Left forelimb (tissue), 1 donor: ENCODE results near the gene LMBRD2.
"Not testable (repeated sequence)": the region's sequence is repeated elsewhere in the genome, so short reads cannot be mapped to it uniquely, and the experiment has no call there.

Experiments used
- DNase-seq: peaks from one replicate; pipeline ENCODE4 v3.0.0-alpha.2; 2018; ENCODE audit warnings: low spot score

The LMBRD2 gene

DNA sequence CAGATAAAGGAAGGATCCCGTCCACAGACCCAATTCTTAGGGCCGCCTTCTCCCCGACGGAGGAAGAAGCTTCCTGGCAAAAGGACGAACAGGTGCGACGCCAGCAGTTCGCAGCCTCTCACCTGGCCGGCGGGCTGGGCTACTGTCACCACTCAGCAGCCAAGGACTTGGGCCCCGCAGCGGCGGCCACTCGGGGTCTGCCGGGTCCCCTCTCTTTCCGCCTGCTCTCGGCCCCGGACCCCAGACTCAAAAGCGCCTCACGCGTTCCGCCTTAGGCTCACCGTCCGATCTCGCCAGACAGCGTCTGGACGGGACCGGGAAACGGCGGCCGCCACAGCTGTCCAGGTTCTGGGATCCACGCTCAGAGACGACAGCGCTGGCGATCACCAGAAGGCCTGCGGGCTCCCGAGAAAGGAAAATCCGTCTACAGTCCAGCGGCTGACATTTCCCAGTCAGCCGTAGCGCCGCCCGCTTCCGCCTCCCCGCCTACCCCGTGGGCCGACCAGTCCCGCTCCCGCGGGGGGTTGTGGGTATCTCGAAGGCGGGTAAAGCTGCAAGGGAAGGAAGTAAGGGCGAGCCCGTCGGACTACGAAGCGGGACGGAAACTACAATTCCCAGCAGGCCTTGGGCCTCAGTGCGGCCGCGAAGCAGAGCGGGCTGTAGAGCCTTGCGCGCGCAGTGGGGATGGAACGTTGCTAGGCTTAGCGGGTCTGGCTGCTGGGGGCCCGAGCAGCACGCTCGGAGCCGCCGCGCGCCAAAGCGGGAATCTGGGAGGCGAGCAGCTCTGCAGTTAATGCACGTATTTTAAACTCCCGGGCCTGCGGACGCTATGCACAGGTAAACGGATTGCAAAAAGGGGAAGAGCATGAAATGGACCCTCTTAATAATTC is at the start of gene LMBRD2, which contains the start of gene SKP2:
Gene LMBRD2, minus strand, starts transcription at position 454 of the 890 bp plus-strand sequence. CDS start 8,538 bp downstream, outside the sequence.
Gene SKP2, plus strand, starts transcription at position 678 of the 890 bp plus-strand sequence. Its CDS starts 152 bp downstream, at position 830.
- peak; percentile 97 for DNase-seq

DNA sequence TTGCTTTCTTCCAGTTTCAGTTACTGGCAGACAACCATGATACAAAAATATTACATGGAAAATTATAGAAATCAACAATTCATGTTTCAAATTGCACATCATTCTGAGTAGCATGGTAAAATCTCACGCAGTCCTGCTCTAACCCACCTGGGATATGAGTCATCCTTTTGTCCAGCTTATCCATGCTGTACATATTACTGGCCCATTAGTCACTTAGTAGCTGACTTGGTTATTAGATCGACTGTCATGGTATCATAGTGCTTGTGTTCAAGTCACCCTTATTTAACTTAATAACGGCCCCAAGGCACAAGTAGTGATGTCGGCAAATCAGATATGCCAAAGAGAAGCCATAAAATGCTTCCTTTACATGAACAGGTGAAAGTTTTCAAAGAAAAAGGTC is 48.8 kb upstream of the LMBRD2 start:
- DNase-seq = no peak

DNA sequence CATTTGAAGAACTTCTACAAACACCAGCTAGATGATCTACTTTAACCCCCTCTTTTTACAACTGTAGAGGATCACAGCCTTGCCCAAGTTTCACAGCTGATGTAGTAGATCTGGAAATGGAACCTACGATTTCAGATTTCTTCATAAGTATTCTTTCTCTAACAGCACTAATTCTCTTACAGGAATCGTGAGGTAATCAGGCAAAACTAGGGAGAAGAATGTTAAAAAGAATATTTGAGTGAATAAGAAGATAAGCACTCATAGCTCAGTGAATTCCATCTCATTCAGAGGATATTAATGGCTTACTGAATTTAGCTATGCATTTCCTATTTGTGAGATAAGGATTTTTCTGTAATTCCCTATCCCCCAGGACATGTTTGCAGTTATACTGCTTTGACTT is 47.9 kb upstream of the LMBRD2 start:
- no peak for DNase-seq

DNA sequence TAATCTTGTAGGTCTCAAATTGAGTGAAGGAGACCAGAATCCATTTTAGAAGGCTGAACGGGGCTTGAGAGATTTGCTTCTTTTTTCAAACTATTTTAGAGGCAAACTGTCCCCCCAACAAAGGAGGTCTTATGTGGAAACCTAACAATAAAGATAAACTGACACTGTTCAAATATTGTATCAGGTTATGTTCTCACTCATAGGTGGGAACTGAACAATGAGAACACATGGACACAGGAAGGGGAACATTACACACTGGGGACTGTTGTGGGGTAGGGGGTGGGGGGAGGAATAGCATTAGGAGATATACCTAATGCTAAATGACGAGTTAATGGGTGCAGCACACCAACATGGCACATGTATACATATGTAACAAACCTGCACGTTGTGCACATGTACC is 47.1 kb upstream of the LMBRD2 start:
- not testable (repeated sequence) for DNase-seq

DNA sequence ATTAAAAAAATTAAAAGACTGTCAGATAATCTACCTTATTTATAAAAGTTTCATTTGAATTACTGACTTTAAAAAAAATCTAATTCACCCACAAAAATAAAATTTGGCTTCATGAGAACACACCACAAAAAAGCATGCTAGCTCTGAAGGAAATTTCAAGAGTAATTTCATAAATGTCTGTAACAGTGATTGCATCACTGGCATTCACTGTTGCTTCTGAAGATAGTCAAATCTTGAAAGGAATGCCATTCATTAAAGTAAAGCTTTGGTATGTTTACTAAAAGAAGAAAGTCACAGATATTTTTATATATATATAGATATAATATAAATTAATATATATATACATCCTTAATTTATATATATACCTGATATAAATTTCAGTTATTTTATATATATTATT is 46.6 kb upstream of the LMBRD2 start:
- DNase-seq = no peak

DNA sequence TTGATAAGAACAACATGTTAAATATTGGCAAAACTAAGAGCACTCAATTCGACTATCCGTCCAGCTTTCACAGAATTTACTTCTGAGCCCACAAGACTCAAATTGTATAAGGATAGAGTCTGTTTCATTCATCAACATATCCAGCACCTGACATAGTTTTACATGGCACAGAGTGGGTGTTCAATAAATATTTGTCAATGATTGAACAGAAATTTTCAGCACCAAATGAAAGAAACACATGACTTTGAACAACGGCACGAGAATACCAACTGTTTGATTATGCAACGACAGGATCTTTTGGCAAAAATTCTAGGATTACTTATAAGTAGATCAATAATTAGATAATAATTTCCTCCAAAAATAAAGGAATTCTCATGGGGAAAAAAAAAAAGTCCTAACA is 42.1 kb upstream of the LMBRD2 start:
- no peak for DNase-seq

DNA sequence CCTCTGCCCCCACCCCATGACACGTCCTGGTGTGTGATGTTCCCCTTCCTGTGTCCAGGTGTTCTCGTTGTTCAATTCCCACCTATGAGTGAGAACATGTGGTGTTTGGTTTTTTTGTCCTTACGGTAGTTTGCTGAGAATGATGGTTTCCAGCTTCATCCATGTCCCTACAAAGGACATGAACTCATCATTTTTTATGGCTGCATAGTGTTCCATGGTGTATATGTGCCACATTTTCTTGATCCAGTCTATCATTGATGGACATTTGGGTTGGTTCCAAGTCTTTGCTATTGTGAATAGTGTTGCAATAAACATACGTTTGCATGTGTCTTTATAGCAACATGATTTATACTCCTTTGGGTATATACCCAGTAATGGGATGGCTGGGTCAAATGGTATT is 32.7 kb upstream of the LMBRD2 start:
- not testable (repeated sequence) for DNase-seq

DNA sequence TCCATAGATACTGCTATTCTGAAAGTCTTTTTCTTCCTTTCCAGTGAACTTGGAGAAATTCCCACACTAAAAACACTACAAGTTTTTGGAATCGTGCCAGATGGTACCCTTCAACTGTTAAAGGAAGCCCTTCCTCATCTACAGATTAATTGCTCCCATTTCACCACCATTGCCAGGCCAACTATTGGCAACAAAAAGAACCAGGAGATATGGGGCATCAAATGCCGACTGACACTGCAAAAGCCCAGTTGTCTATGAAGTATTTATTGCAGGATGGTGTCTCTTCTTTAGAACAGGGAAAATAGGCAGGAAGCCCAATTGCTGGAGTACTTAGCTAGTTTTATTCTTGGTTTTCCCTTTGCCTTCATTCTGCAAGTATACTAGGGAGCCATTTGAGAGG is 30.1 kb upstream of the LMBRD2 start:
- DNase-seq = no peak

DNA sequence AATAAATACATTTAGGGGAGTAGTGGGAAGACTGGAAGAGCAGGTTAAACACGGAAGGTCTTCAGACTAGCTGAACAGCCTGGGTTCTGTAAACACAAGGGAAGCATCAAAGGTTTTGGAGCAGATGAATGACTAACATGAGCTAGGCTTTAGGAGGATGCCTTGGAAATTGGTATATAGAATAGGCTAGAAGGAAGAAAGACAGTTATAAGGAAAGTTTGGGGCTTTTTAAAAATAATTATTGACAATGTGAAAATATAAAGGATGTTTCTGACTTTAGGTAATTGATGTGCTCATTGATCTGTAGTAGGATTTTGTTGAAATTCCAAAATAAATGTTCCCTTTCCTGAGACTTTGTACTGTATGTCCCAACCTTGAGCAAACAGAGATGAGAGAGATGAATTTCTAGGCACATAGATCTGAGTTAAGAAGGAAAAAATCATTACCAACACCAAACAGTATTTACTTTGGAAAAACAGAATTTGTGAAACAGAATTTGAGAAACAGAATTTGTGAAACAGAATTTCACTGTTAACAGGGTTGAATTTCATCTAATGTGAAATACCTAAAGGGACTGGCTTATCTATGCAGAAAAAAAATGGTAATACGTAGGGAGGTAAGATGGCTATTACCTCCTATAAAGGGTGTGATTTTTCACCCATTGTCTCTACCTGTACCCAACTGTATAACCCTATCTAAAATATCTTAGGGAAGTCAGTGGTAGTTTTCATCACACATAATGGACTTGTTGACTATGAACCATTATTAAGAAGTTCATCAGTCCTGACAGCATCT is 29.1 kb upstream of the LMBRD2 start:
- DNase-seq = no peak

DNA sequence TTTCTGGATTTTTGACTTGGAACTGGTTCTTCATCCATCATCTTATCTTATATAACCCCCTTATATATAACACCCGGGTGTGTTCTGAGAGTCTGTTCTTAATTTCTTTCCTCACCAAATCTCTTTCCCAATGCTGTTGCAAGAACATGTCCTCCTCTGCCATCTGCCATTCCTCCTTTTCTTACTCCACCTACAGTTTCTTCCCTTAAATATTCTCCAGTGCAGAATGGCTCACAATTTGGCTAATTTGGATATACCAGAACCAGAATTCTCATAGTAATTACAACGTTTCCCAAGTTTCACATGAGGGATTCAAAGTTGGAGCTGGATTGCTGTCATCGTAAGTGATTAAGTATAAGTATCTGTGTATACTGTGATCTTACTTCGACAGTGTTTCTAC is 28.3 kb upstream of the LMBRD2 start:
- no peak for DNase-seq

DNA sequence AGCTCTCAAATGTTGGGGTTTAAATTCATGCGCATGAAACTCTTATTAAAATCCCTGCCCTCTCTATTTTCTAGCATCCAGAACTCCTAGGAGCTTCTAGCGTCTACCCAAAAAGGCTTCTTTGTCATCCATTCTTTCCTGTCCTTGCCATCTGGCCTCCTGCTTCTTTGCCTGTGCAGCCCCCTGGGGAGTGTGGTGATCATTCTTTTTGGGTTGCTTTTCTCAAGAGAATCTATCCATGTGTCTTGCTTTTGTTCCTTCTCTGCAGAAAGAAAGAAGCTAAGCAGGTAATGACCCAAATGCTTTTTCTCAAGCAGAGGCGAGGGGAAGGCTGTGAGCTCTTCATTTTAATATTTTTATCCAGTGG is 26.8 kb upstream of the LMBRD2 start:
- DNase-seq = no peak

DNA sequence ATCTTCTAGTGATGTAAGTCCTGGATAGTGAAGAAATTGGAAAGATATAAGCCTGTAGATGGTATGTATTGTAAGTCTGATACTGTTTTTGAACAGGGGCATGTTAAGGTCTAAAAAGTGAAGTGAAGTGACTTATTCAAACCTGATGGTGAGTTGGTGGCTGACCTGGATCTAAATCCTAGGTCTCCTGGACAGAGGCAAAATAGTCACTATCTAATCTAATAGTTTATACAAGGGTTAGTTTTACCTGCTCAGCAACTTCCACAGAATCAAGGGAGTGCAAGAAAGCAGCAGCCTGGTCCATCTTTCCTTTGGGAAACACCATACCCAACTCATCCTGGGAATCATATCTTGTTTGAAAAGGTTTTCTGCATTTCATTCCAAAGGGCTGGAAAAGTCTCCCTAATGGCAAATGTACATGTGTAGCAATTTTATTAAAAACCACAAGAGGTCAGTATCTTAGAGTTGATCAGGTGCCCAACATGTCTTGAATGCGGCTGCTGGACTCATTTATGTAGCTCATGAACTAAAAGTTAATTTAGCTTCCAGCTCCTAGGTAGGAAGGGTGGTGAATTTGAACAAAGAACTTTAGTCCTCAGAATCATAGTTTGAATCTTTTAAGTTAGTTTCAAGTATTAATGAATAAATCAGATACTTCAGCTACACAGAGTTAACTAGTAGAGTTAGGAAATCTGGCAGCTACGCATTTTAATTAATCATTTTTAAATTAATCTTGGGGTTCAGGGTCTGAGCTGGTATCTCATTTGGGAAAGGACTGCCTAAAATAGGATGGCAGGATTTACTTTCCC is 26.2 kb upstream of the LMBRD2 start:
- DNase-seq = no peak

DNA sequence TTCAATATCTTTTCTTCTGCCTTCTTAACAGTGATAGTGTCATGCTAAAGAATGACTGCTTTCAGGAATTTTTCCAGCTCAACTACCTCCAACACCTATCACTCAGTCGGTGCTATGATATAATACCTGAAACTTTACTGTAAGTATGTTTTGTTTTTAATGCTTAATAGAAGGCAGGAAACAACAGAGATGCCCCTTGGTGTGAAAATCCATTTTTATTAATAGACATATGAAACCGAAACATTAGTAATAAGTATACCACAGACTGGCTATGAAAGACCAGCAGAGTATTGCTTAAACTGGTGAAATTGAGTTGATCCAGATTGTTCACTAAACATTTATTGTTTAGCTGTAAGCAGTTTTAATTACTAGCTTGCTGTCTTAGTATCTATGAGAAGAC is 25.5 kb upstream of the LMBRD2 start:
- DNase-seq = no peak

DNA sequence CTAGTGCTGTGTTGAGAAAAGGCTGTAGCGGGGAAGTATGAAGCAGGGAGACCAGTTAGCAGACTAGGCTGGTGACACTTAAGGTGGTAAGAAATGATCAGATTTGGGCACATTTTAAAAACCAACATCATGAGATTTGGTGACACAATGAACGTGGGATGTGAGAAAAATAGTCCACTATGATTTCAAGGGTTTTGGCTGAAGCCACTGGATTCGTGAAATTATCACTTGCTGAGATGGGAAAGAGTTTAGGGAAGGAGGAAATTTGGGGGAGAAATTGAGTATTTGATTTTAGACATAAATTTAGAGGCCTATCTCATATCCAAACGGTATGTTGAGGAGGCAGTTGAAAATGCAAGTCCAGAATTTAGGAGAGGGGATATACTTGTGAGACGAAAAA is 23.4 kb upstream of the LMBRD2 start:
- no peak for DNase-seq

DNA sequence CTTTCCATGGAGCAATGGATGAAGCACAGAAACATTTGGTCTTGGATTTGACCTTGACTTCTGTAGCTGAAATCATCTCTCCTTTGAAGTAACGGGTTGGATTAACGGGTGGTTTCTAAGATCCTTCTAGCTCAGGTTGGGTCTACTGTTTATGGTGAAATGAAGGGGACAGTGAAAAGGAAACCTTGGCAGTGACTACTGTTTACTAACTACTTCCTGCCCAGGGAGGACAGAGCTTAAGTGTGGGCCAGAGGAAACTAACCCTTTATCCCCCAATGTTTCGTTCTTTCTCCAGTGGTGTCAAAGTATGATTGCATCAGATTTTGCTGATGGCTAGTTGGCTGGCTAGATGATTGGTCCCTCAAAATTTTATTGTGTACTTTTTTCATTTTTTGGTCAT is 22.4 kb upstream of the LMBRD2 start:
- no peak for DNase-seq

DNA sequence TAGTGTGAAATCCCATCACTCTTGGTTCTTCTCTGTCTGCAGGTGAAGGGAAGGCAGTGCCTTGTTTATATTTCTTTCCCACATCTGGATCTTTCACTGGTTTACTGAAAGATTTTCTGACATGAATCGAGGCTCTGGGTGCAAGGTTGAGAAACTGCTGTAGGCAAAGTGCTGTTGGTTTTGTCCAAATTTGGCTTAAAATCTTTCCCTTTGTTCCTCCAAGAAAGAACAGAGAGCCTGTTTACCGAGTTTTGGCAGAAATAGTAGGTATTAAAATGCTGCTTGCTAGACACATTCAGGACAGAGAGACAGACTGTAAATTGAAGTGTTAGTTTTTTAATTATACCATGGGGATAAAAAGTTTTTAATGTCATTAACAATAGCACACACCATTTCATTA is 21.7 kb upstream of the LMBRD2 start:
- no peak for DNase-seq

DNA sequence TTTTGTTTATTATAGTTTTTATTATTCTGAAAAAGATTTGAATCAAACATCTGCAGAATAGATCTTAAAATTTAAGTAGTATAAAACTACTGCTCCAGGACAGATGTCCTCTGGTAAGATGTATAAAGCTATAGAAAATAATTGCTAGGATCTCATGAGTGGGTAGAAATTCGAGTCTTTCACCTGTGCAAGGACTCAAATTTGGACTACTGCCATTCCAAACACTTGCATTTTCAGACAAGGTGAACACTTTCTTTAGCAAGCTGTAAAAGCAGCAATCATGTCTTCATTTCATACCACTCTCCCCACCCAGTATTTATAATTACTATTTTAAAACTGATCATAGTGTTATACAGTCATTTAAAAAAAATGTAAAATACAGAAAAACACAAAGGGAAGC is 20.9 kb upstream of the LMBRD2 start:
- DNase-seq = no peak

DNA sequence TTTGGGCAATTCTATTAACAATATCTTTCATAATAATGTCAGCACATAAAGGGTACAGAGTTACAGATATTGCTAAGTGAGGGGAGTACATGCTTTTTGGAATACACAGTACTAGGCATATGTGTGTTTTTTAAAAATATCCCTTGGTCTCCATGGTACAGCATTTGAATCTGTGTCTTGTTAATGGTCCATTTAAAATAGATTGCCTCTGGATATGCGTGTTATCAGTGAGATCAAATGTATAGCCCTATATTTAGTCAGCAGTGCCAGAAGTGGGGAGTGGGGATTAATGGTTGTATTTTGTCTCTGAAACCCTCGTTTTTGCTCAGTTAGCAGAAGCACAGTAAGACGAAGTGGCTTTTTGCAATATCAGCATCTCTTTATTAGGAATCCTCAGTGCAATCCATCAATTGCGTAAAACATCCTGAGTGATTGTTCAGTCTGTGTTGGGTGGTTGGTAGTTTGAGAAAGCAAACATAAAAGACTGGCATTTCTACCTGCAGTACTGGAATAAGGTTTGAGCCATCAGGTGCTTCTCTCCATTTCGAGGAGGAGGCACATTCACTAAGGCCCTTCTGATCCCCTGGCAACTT is 19.2 kb upstream of the LMBRD2 start:
- no peak for DNase-seq

DNA sequence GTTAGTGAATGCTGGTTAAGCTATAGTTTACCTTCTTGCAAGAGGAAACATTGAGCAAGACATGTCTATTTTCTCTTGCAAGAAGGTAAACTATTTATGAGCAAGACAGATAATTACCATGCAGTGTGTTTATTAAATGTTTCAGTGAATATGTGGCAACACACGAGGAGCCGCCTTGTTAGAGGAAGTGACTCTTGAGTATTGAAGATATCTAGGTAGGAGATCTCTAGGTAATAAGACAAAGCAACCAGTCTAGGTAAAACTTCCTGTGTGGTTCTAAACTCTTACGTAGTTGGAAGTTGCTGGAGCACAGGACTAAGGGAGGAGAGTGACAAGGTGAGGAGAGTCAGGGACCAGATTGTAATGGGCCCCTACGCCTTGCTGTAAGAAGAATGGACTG is 17.1 kb upstream of the LMBRD2 start:
- DNase-seq = no peak

DNA sequence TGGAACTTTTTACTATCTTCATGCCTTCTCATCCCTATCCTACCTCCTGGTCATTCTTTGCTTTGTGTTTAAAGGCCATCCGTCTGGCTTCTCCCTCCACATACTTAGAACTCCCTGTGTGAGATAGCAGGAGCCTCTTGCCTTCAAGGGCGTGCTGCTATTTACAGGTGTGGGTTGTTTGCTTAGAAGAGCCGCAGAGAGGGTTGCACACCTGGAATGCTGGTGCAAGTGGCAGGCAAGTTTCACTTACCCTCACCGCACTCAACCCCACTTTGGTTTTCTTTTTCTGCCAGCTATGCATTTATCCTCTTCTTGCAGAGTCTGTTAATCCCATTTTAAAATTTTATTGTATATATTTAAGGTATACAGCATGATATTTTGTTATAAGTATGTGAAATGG is 12.8 kb upstream of the LMBRD2 start:
- DNase-seq = no peak

DNA sequence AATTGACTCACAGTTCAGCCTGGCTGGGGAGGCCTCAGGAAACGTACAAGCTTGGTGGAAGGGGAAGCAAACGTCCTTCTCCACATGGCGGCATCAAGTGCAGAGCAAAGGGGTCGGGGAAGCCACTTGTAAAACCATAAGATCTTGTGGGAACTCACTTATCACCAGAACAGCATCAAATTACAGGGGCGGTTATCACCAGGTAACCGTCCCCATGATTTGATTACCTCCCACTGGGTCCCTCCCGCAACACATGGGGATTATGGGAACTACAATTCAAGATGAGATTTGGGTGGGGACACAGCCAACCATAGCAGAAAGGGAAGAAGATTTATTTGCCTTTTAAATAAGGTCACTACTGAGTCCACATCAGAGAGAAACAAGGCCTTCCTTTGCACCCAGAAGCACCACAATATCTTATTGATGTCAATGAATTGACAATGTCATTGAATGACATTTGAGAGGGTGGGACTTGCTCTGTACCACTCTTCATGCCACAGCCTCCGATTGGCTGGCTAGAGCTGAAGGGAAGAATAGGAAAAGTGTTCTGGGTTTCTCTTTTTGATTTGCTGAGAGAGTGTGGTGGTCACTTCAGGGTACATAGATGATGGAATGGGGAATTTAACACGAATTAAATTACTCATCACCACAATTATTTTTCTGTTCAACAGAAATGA is 11.3 kb upstream of the LMBRD2 start:
- DNase-seq = no peak
